OCI-LY3 (cell line): ENCODE results near the gene CD109.

Experiments used
- EZH2phosphoT487 ChIP-seq: fragments of 200-600 bp; shearing (Covaris generic); IDR thresholded peaks from 2 replicates; pipeline ENCODE4 v1.6.1; 2018; ENCODE audit warnings: antibody characterized with exemption, mixed run types, low read depth
- TF ChIP-seq, protein P1 (sequence below): fragments of 200-600, 300-600 bp; sonication (generic); IDR thresholded peaks from 2 replicates; pipeline ENCODE4 v1.5.1; 2014; ENCODE audit warnings: antibody characterized with exemption, low read length, low read depth

DNA sequence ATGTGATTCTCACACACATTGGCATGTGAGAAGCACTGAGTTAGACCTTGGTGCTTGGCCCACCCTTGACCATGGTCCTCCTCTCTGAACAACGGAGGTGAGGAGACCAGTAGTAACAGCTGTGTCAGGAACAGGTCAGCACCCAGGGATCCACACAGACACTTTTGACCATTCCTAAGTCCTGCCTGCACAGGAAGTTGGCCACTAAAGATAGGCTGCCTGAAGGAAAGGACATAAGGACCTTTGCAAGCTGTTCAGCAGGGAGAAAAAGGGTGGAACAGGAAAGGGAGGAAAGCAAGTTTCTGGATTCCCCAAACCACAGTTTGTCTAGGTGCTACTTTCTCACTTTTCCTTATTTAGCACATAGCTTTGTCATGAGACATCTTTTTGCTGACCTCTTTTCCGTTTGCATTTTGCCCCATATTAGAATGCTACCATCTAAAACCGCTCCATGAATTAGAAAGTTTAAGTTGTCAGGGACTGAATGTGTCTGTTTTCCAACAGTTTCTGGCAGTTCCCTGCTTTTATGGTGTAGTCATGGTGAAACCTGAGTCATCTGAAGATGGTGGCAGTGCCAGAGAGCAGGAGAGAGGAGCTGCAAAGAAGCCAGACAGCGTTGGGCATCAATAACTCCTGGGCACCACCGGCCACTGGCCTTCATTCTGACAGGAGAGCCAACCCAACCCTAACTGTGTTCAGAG, 1.1 kb upstream of the CD109 start:
- TF ChIP-seq, protein P1, sequence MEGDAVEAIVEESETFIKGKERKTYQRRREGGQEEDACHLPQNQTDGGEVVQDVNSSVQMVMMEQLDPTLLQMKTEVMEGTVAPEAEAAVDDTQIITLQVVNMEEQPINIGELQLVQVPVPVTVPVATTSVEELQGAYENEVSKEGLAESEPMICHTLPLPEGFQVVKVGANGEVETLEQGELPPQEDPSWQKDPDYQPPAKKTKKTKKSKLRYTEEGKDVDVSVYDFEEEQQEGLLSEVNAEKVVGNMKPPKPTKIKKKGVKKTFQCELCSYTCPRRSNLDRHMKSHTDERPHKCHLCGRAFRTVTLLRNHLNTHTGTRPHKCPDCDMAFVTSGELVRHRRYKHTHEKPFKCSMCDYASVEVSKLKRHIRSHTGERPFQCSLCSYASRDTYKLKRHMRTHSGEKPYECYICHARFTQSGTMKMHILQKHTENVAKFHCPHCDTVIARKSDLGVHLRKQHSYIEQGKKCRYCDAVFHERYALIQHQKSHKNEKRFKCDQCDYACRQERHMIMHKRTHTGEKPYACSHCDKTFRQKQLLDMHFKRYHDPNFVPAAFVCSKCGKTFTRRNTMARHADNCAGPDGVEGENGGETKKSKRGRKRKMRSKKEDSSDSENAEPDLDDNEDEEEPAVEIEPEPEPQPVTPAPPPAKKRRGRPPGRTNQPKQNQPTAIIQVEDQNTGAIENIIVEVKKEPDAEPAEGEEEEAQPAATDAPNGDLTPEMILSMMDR, result no peak
- no peak for TF ChIP-seq EZH2phosphoT487
